Left renal cortex interstitium (tissue), 4 donors: ENCODE results near the gene NMUR2. TPM values are rescaled to one million over a fixed set of nuclear protein-coding genes. Genes with fewer than 3 reads are reported as not detected.

Experiments
- DNase-seq, 4 donors: peaks; one replicate each; pipeline ENCODE4 v3.0.0-alpha.2; 2013; ENCODE audit warnings: low read depth in 4 of 4, low spot score in 2 of 4, missing footprints in 1 of 4
- polyA plus RNA-seq, 4 donors: library from polyadenylated mRNA; unstranded; fragments of 120-200 nt; gene quantifications; one replicate each; pipeline ENCODE4 v1.2.1, GENCODE V29; 2013; ENCODE audit not compliant: insufficient read length in 4 of 4

The NMUR2 gene
- polyA plus RNA-seq = under 1 TPM in 3 of 4 donors, not detected in 1; 0.08 to 0.14 (median 0.09) TPM

GRCh38 chr5:152405145-152405544, at the start of gene NMUR2:
TSS of gene NMUR2 (minus strand) at chr5:152405279. CDS start at chr5:152405113, 166 bp downstream.
- DNase-seq = peak in 2 of 4 donors; percentile 4 to 16

- DNase-seq = no peak
Measured at GRCh38 chr5:152443935-152444334, 38.9 kb upstream of the NMUR2 start.

- DNase-seq = no peak
Measured at GRCh38 chr5:152439791-152440190, 34.7 kb upstream of the NMUR2 start.

GRCh38 chr5:152437866-152438265, 32.8 kb upstream of the NMUR2 start:
- DNase-seq = no peak

- no peak for DNase-seq
Measured at GRCh38 chr5:152427721-152428120, 22.6 kb upstream of the NMUR2 start.

- no peak for DNase-seq
Measured at GRCh38 chr5:152425083-152425482, 20.0 kb upstream of the NMUR2 start.

GRCh38 chr5:152424501-152424900, 19.4 kb upstream of the NMUR2 start:
- no peak for DNase-seq

- DNase-seq = no peak
Measured at GRCh38 chr5:152422081-152422480, 17.0 kb upstream of the NMUR2 start.

GRCh38 chr5:152412129-152412528, 7.0 kb upstream of the NMUR2 start:
- DNase-seq = no peak

- DNase-seq = no peak
Measured at GRCh38 chr5:152406082-152406481, 1.0 kb upstream of the NMUR2 start.

GRCh38 chr5:152404494-152404893, 585 bp downstream of the NMUR2 start:
- DNase-seq = no peak

GRCh38 chr5:152403046-152403445, 2.0 kb downstream of the NMUR2 start:
- no peak for DNase-seq

- DNase-seq = no peak
Measured at GRCh38 chr5:152400846-152401245, 4.2 kb downstream of the NMUR2 start.

- DNase-seq = no peak
Measured at GRCh38 chr5:152397581-152397980, 7.5 kb downstream of the NMUR2 start.

GRCh38 chr5:152393441-152393840, 11.6 kb downstream of the NMUR2 start:
- DNase-seq = no peak

GRCh38 chr5:152389208-152389849, 15.8 kb downstream of the NMUR2 start:
- no peak for DNase-seq

GRCh38 chr5:152388610-152389009, 16.5 kb downstream of the NMUR2 start:
- no peak for DNase-seq

- DNase-seq = no peak
Measured at GRCh38 chr5:152380415-152381123, 24.5 kb downstream of the NMUR2 start.

- no peak for DNase-seq
Measured at GRCh38 chr5:152379331-152379730, 25.7 kb downstream of the NMUR2 start.

GRCh38 chr5:152378730-152379129, 26.3 kb downstream of the NMUR2 start:
- no peak for DNase-seq

- no peak for DNase-seq
Measured at GRCh38 chr5:152376886-152377285, 28.2 kb downstream of the NMUR2 start.

- no peak for DNase-seq
Measured at GRCh38 chr5:152374711-152375275, 30.3 kb downstream of the NMUR2 start.
